ENCODE measurements around the gene DBP.
A peak's percentile ranks its signal among the peaks of the same experiment; 100 is the strongest.

The DBP gene

GRCh38 chr19:48616491-48617056, 20.6 kb downstream of the DBP start:
- Histone ChIP-seq H3K9me3 (ENCODE audit: insufficient read depth, low read depth, low read length) (no peaks in the 10 kb centered on the region), H3K36me3 (ENCODE audit: insufficient read depth, low read length) (peaks cover 36% of the 10 kb centered on the region; the same call in 1 of the 2 replicates), H3K9me2 (replicated peaks; ENCODE audit: low read depth, low read length) (no peaks in the 10 kb centered on the region), H3F3A (ENCODE audit: low read depth) (no peaks in the 10 kb centered on the region), H4K20me1 (ENCODE audit: insufficient read depth, low read length, poor library complexity, severe bottlenecking) (peaks cover 44% of the 10 kb centered on the region), H3K4me3 (ENCODE audit: low read length, poor library complexity, severe bottlenecking) (peak overlapping the region; percentile 100), H3K27me3 (ENCODE audit: insufficient read depth, low read length, poor library complexity, severe bottlenecking) (peaks cover 8% of the 10 kb centered on the region), H3K4me2 (ENCODE audit: low read depth, low read length, poor library complexity, severe bottlenecking) (peak overlapping the region; percentile 98), H3K9ac (ENCODE audit: low read depth, low read length, poor library complexity, severe bottlenecking) (peak overlapping the region; percentile 100), H3K79me2 (ENCODE audit: insufficient read depth, low read length) (peaks cover 59% of the 10 kb centered on the region), H3K4me1 (ENCODE audit: insufficient read depth, low read length, poor library complexity, severe bottlenecking) (peaks cover 27% of the 10 kb centered on the region), H2AFZ (ENCODE audit: low read length) (no peak overlapping the region)
- TF ChIP-seq EZH2phosphoT487 (IDR thresholded peaks at IDR 0.05; ENCODE audit: borderline replicate concordance) (no peak), CTCF (conservative IDR thresholded peaks at IDR 0.05; ENCODE audit: low read length) (no peak)

DNA sequence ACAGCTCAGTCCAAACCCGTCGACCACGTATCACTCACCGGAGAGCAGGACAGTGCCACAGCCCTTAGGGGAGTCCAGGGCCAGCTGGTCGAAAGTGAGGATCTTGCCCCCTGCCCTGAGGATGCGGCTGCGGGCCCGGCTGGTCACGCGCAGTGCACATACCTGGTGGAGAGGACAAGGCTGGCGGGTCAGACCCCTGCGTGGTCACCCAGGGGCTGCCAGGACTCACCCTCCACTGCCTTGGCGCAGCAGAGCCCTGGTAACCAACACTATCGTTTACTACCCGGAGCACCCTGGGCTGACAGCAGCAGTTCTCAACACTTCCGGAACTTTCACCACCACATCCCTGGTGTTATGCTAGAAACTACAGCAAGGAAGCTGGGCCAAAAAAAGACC, 21.1 kb downstream of the DBP start:
- H3K4me1 ChIP-seq (ENCODE audit: insufficient read depth, low read length, poor library complexity, severe bottlenecking) = peaks cover 27% of the 10 kb centered on the region
- H3K9me2 ChIP-seq (replicated peaks; ENCODE audit: low read depth, low read length) = no peaks in the 10 kb centered on the region
- TF ChIP-seq EZH2phosphoT487 (IDR thresholded peaks at IDR 0.05; ENCODE audit: borderline replicate concordance) (no peak), CTCF (conservative IDR thresholded peaks at IDR 0.05; ENCODE audit: low read length) (no peak)
- peak overlapping the region; percentile 98 for H3K4me2 ChIP-seq (ENCODE audit: low read depth, low read length, poor library complexity, severe bottlenecking)
- H3K79me2 ChIP-seq (ENCODE audit: insufficient read depth, low read length) = peaks cover 54% of the 10 kb centered on the region
- peaks cover 44% of the 10 kb centered on the region for H4K20me1 ChIP-seq (ENCODE audit: insufficient read depth, low read length, poor library complexity, severe bottlenecking)
- peak overlapping the region; percentile 100 for H3K4me3 ChIP-seq (ENCODE audit: low read length, poor library complexity, severe bottlenecking)
- peaks cover 8% of the 10 kb centered on the region for H3K27me3 ChIP-seq (ENCODE audit: insufficient read depth, low read length, poor library complexity, severe bottlenecking)
- H2AFZ ChIP-seq (ENCODE audit: low read length) = no peak overlapping the region
- peaks cover 36% of the 10 kb centered on the region; the same call in 1 of the 2 replicates for H3K36me3 ChIP-seq (ENCODE audit: insufficient read depth, low read length)
- H3K9me3 ChIP-seq (ENCODE audit: insufficient read depth, low read depth, low read length) = no peaks in the 10 kb centered on the region
- no peaks in the 10 kb centered on the region for H3F3A ChIP-seq (ENCODE audit: low read depth)
- H3K9ac ChIP-seq (ENCODE audit: low read depth, low read length, poor library complexity, severe bottlenecking) = peak overlapping the region; percentile 100

DNA sequence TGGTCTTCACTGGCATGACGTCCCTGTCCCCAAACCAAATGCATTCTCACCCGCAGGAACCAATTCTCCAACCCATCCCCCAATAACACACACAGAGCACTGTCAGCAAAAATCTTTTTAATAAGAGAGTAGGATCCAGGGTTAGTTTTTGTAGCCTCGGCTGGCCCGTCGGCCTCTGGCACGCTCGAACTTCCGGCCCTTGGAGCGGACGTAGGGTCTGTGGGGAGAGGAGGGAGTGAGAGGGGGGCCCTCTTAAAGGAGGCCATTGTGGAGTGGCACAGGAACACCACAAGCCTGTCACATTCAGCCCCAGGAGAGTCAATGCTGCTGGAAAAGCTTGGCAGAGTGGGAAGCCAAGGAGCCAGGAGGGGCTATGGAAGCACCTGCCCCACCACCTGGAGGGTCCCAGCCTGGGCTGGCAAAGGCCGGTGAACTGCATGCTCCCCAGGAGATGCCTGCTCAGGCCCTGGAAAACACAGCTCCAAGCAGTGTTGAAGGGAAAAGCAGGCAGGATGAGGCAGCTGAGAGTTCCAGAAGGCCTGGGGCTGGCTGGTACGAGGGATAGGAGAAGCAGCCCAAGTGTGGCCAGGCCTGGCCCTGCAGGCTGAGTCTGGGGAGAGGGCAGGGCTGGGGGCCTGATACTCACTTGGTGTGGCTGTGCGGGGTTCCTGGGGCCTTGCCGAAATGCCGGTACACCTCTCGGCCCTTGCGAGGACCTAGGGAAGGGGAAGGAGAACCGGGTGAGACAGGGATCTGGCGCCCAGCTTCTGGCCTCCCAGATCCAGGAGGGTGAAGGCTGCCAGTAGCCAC, 21.7 kb downstream of the DBP start:
- no peak overlapping the region for H3K9ac ChIP-seq (ENCODE audit: low read depth, low read length, poor library complexity, severe bottlenecking)
- TF ChIP-seq CTCF (conservative IDR thresholded peaks at IDR 0.05; ENCODE audit: low read length) (no peak), EZH2phosphoT487 (IDR thresholded peaks at IDR 0.05; ENCODE audit: borderline replicate concordance) (no peak)
- H3K9me3 ChIP-seq (ENCODE audit: insufficient read depth, low read depth, low read length) = no peaks in the 10 kb centered on the region
- peaks cover 36% of the 10 kb centered on the region; the same call in 1 of the 2 replicates for H3K36me3 ChIP-seq (ENCODE audit: insufficient read depth, low read length)
- peaks cover 27% of the 10 kb centered on the region for H3K4me1 ChIP-seq (ENCODE audit: insufficient read depth, low read length, poor library complexity, severe bottlenecking)
- H4K20me1 ChIP-seq (ENCODE audit: insufficient read depth, low read length, poor library complexity, severe bottlenecking) = peaks cover 44% of the 10 kb centered on the region
- peak overlapping the region; percentile 100 for H3K4me3 ChIP-seq (ENCODE audit: low read length, poor library complexity, severe bottlenecking)
- peak overlapping the region; percentile 98 for H3K4me2 ChIP-seq (ENCODE audit: low read depth, low read length, poor library complexity, severe bottlenecking)
- H3K27me3 ChIP-seq (ENCODE audit: insufficient read depth, low read length, poor library complexity, severe bottlenecking) = peaks cover 8% of the 10 kb centered on the region
- no peaks in the 10 kb centered on the region for H3K9me2 ChIP-seq (replicated peaks; ENCODE audit: low read depth, low read length)
- no peak overlapping the region for H2AFZ ChIP-seq (ENCODE audit: low read length)
- peaks cover 52% of the 10 kb centered on the region for H3K79me2 ChIP-seq (ENCODE audit: insufficient read depth, low read length)
- no peaks in the 10 kb centered on the region for H3F3A ChIP-seq (ENCODE audit: low read depth)

Measured in Loucy (cell line).